ENCODE data around the gene CTH. TPM values are rescaled to one million over a fixed set of nuclear protein-coding genes. Genes with fewer than 3 reads are reported as not detected.

The CTH gene
- total RNA-seq, 1 experiment from 2014 or later = 14.7 TPM

- Histone ChIP-seq H3K9ac (ENCODE audit: low read length) (no peak overlapping the region), H3K4me1 (ENCODE audit: control insufficient read depth in 1 of 2, insufficient read depth in 2 of 2, low read length in 2 of 2) (no peaks in the 10 kb centered on the region), H3K4me2 (ENCODE audit: low read length) (no peak overlapping the region), H3K4me3 (replicated peaks in 1 of 2; ENCODE audit: low read depth in 1 of 2, low read length in 2 of 2) (no peak overlapping the region), H3K9me2 (ENCODE audit: insufficient read depth) (no peaks in the 10 kb centered on the region), H3K9me3 (ENCODE audit: control insufficient read depth in 1 of 2, insufficient read depth in 1 of 2, low read depth in 1 of 2, low read length in 2 of 2) (no peaks in the 10 kb centered on the region), H3K27ac (ENCODE audit: low read depth, low read length) (no peak overlapping the region), H3K79me2 (ENCODE audit: insufficient read depth, low read length) (no peaks in the 10 kb centered on the region), H3K36me3 (ENCODE audit: control insufficient read depth in 1 of 2, insufficient read depth in 2 of 2, low read length in 2 of 2) (no peaks in the 10 kb centered on the region), H3K27me3 (ENCODE audit: insufficient read depth, low read length) (no peaks in the 10 kb centered on the region), H2AFZ (ENCODE audit: low read depth, low read length, poor library complexity, severe bottlenecking) (no peak overlapping the region), H4K20me1 (ENCODE audit: insufficient read depth) (no peaks in the 10 kb centered on the region)
- RAD21 ChIA-PET (ENCODE audit: low non-redundant PET in 1 of 2, low total read pairs in 2 of 2, uncharacterized antibody in 2 of 2, unreplicated experiment in 2 of 2) = no interaction called here
- BruUV-seq (replicated peaks) = no TSS peak
- intact Hi-C loops (cut with micrococcal nuclease) = no loop called here
- TF ChIP-seq ZFX (IDR thresholded peaks at IDR 0.05) (no peak), TCF7L2 (IDR thresholded peaks at IDR 0.05; ENCODE audit: borderline replicate concordance, extremely low read depth, insufficient read depth, insufficient read length) (no peak), JUND (IDR thresholded peaks at IDR 0.05) (no peak)
- CTCF ChIA-PET = no interaction called here
- DNase-seq (ENCODE audit: low read depth, low spot score) = no peak
- ATAC-seq = no peak
- POLR2A ChIA-PET = no interaction called here
Measured at GRCh38 chr1:70392626-70393025, 18.4 kb upstream of the CTH start.

- Histone ChIP-seq H3K4me3 (replicated peaks in 1 of 2; ENCODE audit: low read depth in 1 of 2, low read length in 2 of 2) (no peak overlapping the region), H3K79me2 (ENCODE audit: insufficient read depth, low read length) (no peaks in the 10 kb centered on the region), H3K4me1 (ENCODE audit: control insufficient read depth in 1 of 2, insufficient read depth in 2 of 2, low read length in 2 of 2) (no peaks in the 10 kb centered on the region), H3K4me2 (ENCODE audit: low read length) (no peak overlapping the region), H3K27me3 (ENCODE audit: insufficient read depth, low read length) (no peaks in the 10 kb centered on the region), H3K27ac (ENCODE audit: low read depth, low read length) (no peak overlapping the region), H3K9ac (ENCODE audit: low read length) (no peak overlapping the region), H2AFZ (ENCODE audit: low read depth, low read length, poor library complexity, severe bottlenecking) (peak overlapping the region; percentile 26), H3K9me3 (ENCODE audit: control insufficient read depth in 1 of 2, insufficient read depth in 1 of 2, low read depth in 1 of 2, low read length in 2 of 2) (no peaks in the 10 kb centered on the region), H3K36me3 (ENCODE audit: control insufficient read depth in 1 of 2, insufficient read depth in 2 of 2, low read length in 2 of 2) (no peaks in the 10 kb centered on the region), H3K9me2 (ENCODE audit: insufficient read depth) (no peaks in the 10 kb centered on the region), H4K20me1 (ENCODE audit: insufficient read depth) (no peaks in the 10 kb centered on the region)
- ChIA-PET POLR2A (no interaction called here), CTCF (no interaction called here), RAD21 (ENCODE audit: low non-redundant PET in 1 of 2, low total read pairs in 2 of 2, uncharacterized antibody in 2 of 2, unreplicated experiment in 2 of 2) (no interaction called here)
- BruUV-seq (replicated peaks) = no TSS peak
- TF ChIP-seq SIN3A (IDR thresholded peaks at IDR 0.05; ENCODE audit: low read depth) (no peak), EGR1 (IDR thresholded peaks at IDR 0.05; ENCODE audit: low read depth) (no peak), FOSL1 (IDR thresholded peaks at IDR 0.05; ENCODE audit: low read depth) (no peak), CTCF (IDR thresholded peaks at IDR 0.05 in 2 of 3, conservative IDR thresholded peaks at IDR 0.05 in 1 of 3; ENCODE audit: borderline replicate concordance in 1 of 3, insufficient read depth in 1 of 3, low read depth in 2 of 3, low read length in 2 of 3) (no peak), MAX (IDR thresholded peaks at IDR 0.05) (no peak), REST (IDR thresholded peaks at IDR 0.05; ENCODE audit: low read depth) (no peak), EZH2phosphoT487 (IDR thresholded peaks at IDR 0.05; ENCODE audit: borderline replicate concordance) (no peak), EZH2 (IDR thresholded peaks at IDR 0.05) (no peak), ATF3 (IDR thresholded peaks at IDR 0.05) (no peak)
- DNase-seq (ENCODE audit: low read depth, low spot score) (no peak), ATAC-seq (no peak)
- intact Hi-C loops (cut with micrococcal nuclease) = no loop called here
Measured at GRCh38 chr1:70396607-70397006, 14.5 kb upstream of the CTH start.
